Suprapubic skin (tissue), 4 donors: ENCODE results near the gene TRABD2A. TPM values are rescaled to one million over a fixed set of nuclear protein-coding genes. Genes with fewer than 3 reads are reported as not detected.

ENCODE experiments used
- DNase-seq, 2 donors: peaks; one replicate each; pipeline ENCODE4 v3.0.0-alpha.2; 2019; ENCODE audit warnings: low spot score in 2 of 2
- H3K27ac ChIP-seq: fragments of 200-600 bp; sonication (generic); one replicate; pipeline ENCODE4 v1.5.1; 2019
- H3K27me3 ChIP-seq: fragments of 200-600 bp; sonication (generic); one replicate; pipeline ENCODE4 v1.5.1; 2019
- H3K36me3 ChIP-seq: fragments of 200-600 bp; sonication (generic); one replicate; pipeline ENCODE4 v1.5.1; 2019
- H3K4me1 ChIP-seq: fragments of 200-600 bp; sonication (generic); one replicate; pipeline ENCODE4 v1.5.1; 2019
- H3K4me3 ChIP-seq: fragments of 200-600 bp; sonication (generic); one replicate; pipeline ENCODE4 v1.5.1; 2019; ENCODE audit warnings: mild to moderate bottlenecking
- H3K9me3 ChIP-seq: fragments of 200-600 bp; sonication (generic); one replicate; pipeline ENCODE4 v1.5.1; 2019
- CTCF ChIP-seq, 2 donors: fragments of 200-600 bp in 1 of 2; fragments of 450-650 bp in 1 of 2; sonication (generic) in 1 of 2; IDR thresholded peaks; one replicate each; pipeline ENCODE4 v1.5.1; 2016 to 2019; ENCODE audit warnings: antibody characterized with exemption in 2 of 2, mild to moderate bottlenecking in 1 of 2, moderate library complexity in 1 of 2
- EP300 ChIP-seq: sonication (generic); formaldehyde crosslinking; IDR thresholded peaks from one replicate; pipeline ENCODE4 v1.6.1; 2017; ENCODE audit warnings: antibody characterized with exemption
- POLR2A ChIP-seq, 2 donors: fragments of 450-650 bp; IDR thresholded peaks; one replicate each; pipeline ENCODE4 v1.6.1; 2017; ENCODE audit warnings: antibody characterized with exemption in 2 of 2, mild to moderate bottlenecking in 2 of 2, moderate library complexity in 2 of 2
- POLR2AphosphoS5 ChIP-seq, 3 donors: sonication (generic); formaldehyde crosslinking; IDR thresholded peaks; one replicate each; pipeline ENCODE4 v1.6.1; 2017; ENCODE audit warnings: antibody characterized with exemption in 3 of 3
- WGBS: methylation state at CpG from one replicate; pipeline ENCODE4 v1.1.5; 2018; 5-methylcytosine and 5-hydroxymethylcytosine counted together
- total RNA-seq, 4 donors: library from RNA; depleted of rRNA; stranded (reverse); fragments of >200 nt; gene quantifications; one replicate each; pipeline ENCODE4 v1.1.0, GENCODE V29; 2016

Gene TRABD2A
- total RNA-seq, 4 donors from 2014 or later: 0.68 to 2.4 (median 1.7) TPM; not detected in 1

- no peak for TF ChIP-seq EP300
- TF ChIP-seq POLR2A (IDR thresholded peaks at IDR 0.05): no peak
- no peak for TF ChIP-seq CTCF (IDR thresholded peaks at IDR 0.05)
- no peak for TF ChIP-seq POLR2AphosphoS5 (IDR thresholded peaks at IDR 0.05)
- H3K36me3 ChIP-seq: no peaks in the 10 kb centered on the region
- peak overlapping the region; percentile 66 for H3K4me3 ChIP-seq
- DNase-seq: no peak
- H3K27me3 ChIP-seq: peaks cover 15% of the 10 kb centered on the region
- H3K27ac ChIP-seq: no peak overlapping the region
- H3K4me1 ChIP-seq: peaks cover 31% of the 10 kb centered on the region
- 63% methylated on average over 3 of the region's 3 CpGs for WGBS
- H3K9me3 ChIP-seq: no peaks in the 10 kb centered on the region
Observed at GRCh38 chr2:84882414-84882738, 1.5 kb upstream of the TRABD2A start.

DNA sequence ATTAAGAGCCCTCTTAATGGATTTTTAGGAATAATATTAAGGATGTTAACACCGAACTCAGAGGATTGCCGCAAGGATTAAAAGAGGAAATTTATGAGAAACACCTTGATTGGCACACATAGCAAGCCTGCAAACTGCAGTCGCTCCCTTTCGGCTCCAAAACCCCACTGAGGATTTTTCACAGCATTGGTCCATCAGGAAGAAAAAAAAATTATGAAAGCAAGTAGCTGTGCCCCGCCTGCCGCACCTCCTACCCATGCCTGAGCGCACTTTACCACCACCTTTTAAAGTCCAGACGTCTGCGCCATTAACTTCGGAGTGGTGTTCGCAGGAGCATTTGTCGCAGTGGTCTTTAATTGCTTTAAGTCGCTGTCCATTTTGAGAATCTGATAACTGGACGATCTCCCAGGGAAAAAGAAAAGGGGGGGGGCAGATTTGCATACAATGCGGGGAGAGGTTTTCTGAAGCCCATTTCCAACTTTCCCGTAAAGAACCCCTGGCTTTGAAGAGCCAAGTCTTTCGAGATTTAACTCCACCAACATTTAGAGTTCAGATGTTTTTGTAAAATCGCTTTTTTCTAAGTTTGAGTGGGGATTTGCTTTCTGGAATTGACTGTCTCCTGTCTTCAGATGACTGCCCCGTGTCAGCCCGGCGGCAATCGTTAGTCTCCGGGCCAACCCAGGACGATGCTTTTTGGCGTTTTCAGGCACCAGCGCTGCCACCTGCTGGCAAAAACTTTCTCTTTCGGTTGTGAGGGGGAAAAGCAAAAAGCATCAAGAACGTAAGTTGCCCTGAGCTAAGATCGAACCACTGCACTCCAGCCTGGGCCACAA, 913 bp upstream of the TRABD2A start:
- TF ChIP-seq POLR2AphosphoS5 (IDR thresholded peaks at IDR 0.05) (no peak), CTCF (IDR thresholded peaks at IDR 0.05) (peak; percentile 35 to 62), POLR2A (IDR thresholded peaks at IDR 0.05) (peak in 1 of 2 donors; percentile 19), EP300 (no peak)
- H3K36me3 ChIP-seq: no peaks in the 10 kb centered on the region
- H3K4me3 ChIP-seq: peak overlapping the region; percentile 66
- no peaks in the 10 kb centered on the region for H3K9me3 ChIP-seq
- WGBS: under 1% methylated on average over 29 of the region's 29 CpGs
- no peak overlapping the region for H3K27ac ChIP-seq
- peaks cover 31% of the 10 kb centered on the region for H3K4me1 ChIP-seq
- peak in 1 of 2 donors; percentile 87 for DNase-seq
- peaks cover 15% of the 10 kb centered on the region for H3K27me3 ChIP-seq

DNA sequence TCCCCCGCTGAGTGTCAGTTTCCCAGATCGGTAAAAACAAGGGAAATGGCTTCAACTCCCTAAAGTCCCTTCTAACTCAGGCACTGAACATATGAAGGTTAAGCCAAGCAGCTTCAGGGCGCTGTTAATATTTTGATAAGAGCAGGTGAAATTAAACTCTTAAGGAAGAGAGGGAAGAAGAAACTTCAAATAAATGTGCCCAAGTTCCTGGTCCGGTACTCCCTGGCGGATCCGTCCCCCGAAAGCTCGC, 564 bp downstream of the TRABD2A start:
- WGBS: under 1% methylated on average over 8 of the region's 8 CpGs
- Histone ChIP-seq H3K9me3 (no peaks in the 10 kb centered on the region), H3K27ac (no peak overlapping the region), H3K36me3 (no peaks in the 10 kb centered on the region), H3K27me3 (peaks cover 15% of the 10 kb centered on the region), H3K4me1 (peaks cover 31% of the 10 kb centered on the region), H3K4me3 (peak overlapping the region; percentile 66)
- TF ChIP-seq CTCF (IDR thresholded peaks at IDR 0.05): no peak
- no peak for TF ChIP-seq EP300
- TF ChIP-seq POLR2AphosphoS5 (IDR thresholded peaks at IDR 0.05): no peak
- no peak for TF ChIP-seq POLR2A (IDR thresholded peaks at IDR 0.05)
- no peak for DNase-seq

GRCh38 chr2:84879584-84880394, 1.1 kb downstream of the TRABD2A start:
- no peak overlapping the region for H3K27ac ChIP-seq
- TF ChIP-seq EP300 (no peak), POLR2A (IDR thresholded peaks at IDR 0.05) (no peak), POLR2AphosphoS5 (IDR thresholded peaks at IDR 0.05) (no peak), CTCF (IDR thresholded peaks at IDR 0.05) (no peak)
- 7% methylated on average over 32 of the region's 45 CpGs for WGBS
- no peak for DNase-seq
- H3K4me3 ChIP-seq: peak overlapping the region; percentile 66
- no peaks in the 10 kb centered on the region for H3K36me3 ChIP-seq
- H3K4me1 ChIP-seq: peaks cover 31% of the 10 kb centered on the region
- H3K9me3 ChIP-seq: no peaks in the 10 kb centered on the region
- H3K27me3 ChIP-seq: peaks cover 15% of the 10 kb centered on the region

DNA sequence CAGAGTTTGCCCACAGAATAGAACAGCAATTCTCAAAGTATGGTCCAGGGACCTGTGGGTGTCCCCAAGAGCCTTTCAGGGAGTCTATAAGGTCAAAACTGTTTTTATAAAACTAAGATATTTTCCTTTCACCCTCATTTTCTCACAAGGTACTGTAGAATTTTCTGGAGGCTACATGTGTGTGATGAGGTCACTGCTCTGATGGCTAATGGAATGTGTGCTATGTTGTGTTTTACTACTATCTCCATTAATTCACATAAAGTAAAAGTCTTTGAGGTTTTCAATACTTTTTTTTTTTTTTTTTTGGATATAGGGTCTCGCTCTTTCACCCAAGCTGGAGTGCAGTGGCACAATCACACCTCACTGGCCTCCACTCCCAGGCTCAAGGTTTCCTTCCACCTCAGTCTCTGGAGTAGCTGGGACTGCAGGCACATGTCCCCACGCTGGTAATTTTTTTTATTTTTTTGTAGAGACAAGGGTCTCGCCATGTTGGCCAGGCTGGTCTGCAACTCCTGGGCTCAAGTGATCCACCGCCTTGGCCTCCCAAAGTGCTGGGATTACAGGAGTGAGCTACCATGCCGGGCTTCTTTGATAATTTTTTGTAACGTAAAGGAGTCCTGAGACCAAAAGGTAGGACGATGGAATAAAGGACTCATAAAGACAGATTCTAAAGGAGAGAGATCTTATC, 1.8 kb downstream of the TRABD2A start:
- no peak for DNase-seq
- Histone ChIP-seq H3K4me1 (peaks cover 31% of the 10 kb centered on the region), H3K27me3 (peaks cover 15% of the 10 kb centered on the region), H3K9me3 (no peaks in the 10 kb centered on the region), H3K36me3 (no peaks in the 10 kb centered on the region), H3K27ac (no peak overlapping the region), H3K4me3 (peak overlapping the region; percentile 66)
- 71% methylated on average over 7 of the region's 7 CpGs for WGBS
- TF ChIP-seq CTCF (IDR thresholded peaks at IDR 0.05) (no peak), POLR2A (IDR thresholded peaks at IDR 0.05) (no peak), EP300 (no peak), POLR2AphosphoS5 (IDR thresholded peaks at IDR 0.05) (no peak)
